Mesothelial cell of epicardium (in vitro differentiated cells): ENCODE results near the gene FOXO3B. TPM values are rescaled to one million over a fixed set of nuclear protein-coding genes. Genes with fewer than 3 reads are reported as not detected.
"Not testable (repeated sequence)": the region's sequence is repeated elsewhere in the genome, so short reads cannot be mapped to it uniquely, and the experiment has no call there.

ENCODE experiments used
- DNase-seq, 2 experiments: peaks; one replicate each; pipeline ENCODE4 v3.0.0; 2021; ENCODE audit warnings: low spot score in 2 of 2; ENCODE audit not compliant: unreplicated experiment in 2 of 2
- H3K27ac Mint-ChIP-seq: 2 replicates; pipeline ENCODE4 v1.8.0; 2021; ENCODE audit warnings: mixed read lengths
- H3K27me3 Mint-ChIP-seq: 2 replicates; pipeline ENCODE4 v1.8.0; 2021; ENCODE audit warnings: low read depth, mixed read lengths
- H3K36me3 Mint-ChIP-seq: 2 replicates; pipeline ENCODE4 v1.8.0; 2021; ENCODE audit warnings: mixed read lengths
- H3K4me1 Mint-ChIP-seq: 2 replicates; pipeline ENCODE4 v1.8.0; 2021; ENCODE audit warnings: mixed read lengths
- H3K4me3 Mint-ChIP-seq: 2 replicates; pipeline ENCODE4 v1.8.0; 2021; ENCODE audit warnings: mild to moderate bottlenecking, moderate library complexity, mixed read lengths
- H3K9me3 Mint-ChIP-seq: 2 replicates; pipeline ENCODE4 v1.8.0; 2021; ENCODE audit warnings: mixed read lengths
- total RNA-seq: library from RNA; stranded (reverse); gene quantifications from 3 replicates; pipeline ENCODE4 v1.2.1, GENCODE V29; 2021

Gene FOXO3B
- total RNA-seq, 1 donor from 2014 or later, result 20.4 TPM

- peak overlapping the region; percentile 77 for H3K4me3 Mint-ChIP-seq
- H3K36me3 Mint-ChIP-seq, result peaks cover 18% of the 10 kb centered on the region
- not testable (repeated sequence) for H3K27me3 Mint-ChIP-seq, H3K4me1 Mint-ChIP-seq, DNase-seq, H3K9me3 Mint-ChIP-seq
- peak overlapping the region; percentile 26 for H3K27ac Mint-ChIP-seq
These were observed 554 bp upstream of the FOXO3B start for GRCh38 chr17:18682668-18683067.

GRCh38 chr17:18677381-18677780 is 4.7 kb downstream of the FOXO3B start:
- Mint-ChIP-seq H3K9me3 (peaks cover 20% of the 10 kb centered on the region), H3K36me3 (peaks cover 45% of the 10 kb centered on the region)
- H3K4me3 Mint-ChIP-seq, DNase-seq, H3K27ac Mint-ChIP-seq, H3K4me1 Mint-ChIP-seq, H3K27me3 Mint-ChIP-seq: not testable (repeated sequence)

- not testable (repeated sequence) for H3K4me1 Mint-ChIP-seq, H3K4me3 Mint-ChIP-seq, DNase-seq, H3K27me3 Mint-ChIP-seq, H3K27ac Mint-ChIP-seq
- Mint-ChIP-seq H3K36me3 (peaks cover 48% of the 10 kb centered on the region), H3K9me3 (peaks cover 20% of the 10 kb centered on the region)
These were observed 5.2 kb downstream of the FOXO3B start for GRCh38 chr17:18676928-18677327.

GRCh38 chr17:18672395-18673227 is 9.5 kb downstream of the FOXO3B start:
- H3K4me3 Mint-ChIP-seq, H3K4me1 Mint-ChIP-seq, H3K27me3 Mint-ChIP-seq, H3K27ac Mint-ChIP-seq, DNase-seq: not testable (repeated sequence)
- H3K36me3 Mint-ChIP-seq, result peaks cover 61% of the 10 kb centered on the region
- peaks cover 35% of the 10 kb centered on the region for H3K9me3 Mint-ChIP-seq

GRCh38 chr17:18668625-18669024 is 13.5 kb downstream of the FOXO3B start:
- not testable (repeated sequence) for H3K27ac Mint-ChIP-seq, DNase-seq, H3K27me3 Mint-ChIP-seq, H3K4me1 Mint-ChIP-seq, H3K4me3 Mint-ChIP-seq
- peaks cover 47% of the 10 kb centered on the region for H3K36me3 Mint-ChIP-seq
- H3K9me3 Mint-ChIP-seq, result peaks cover 32% of the 10 kb centered on the region

- not testable (repeated sequence) for DNase-seq, H3K4me1 Mint-ChIP-seq, H3K27ac Mint-ChIP-seq, H3K27me3 Mint-ChIP-seq, H3K4me3 Mint-ChIP-seq
- Mint-ChIP-seq H3K9me3 (peaks cover 41% of the 10 kb centered on the region), H3K36me3 (peaks cover 45% of the 10 kb centered on the region)
These were observed 14.6 kb downstream of the FOXO3B start for GRCh38 chr17:18667535-18667934.

- H3K27me3 Mint-ChIP-seq, DNase-seq, H3K27ac Mint-ChIP-seq, H3K4me3 Mint-ChIP-seq, H3K4me1 Mint-ChIP-seq: not testable (repeated sequence)
- H3K9me3 Mint-ChIP-seq, result peaks cover 46% of the 10 kb centered on the region
- H3K36me3 Mint-ChIP-seq, result peaks cover 48% of the 10 kb centered on the region
These were observed 15.8 kb downstream of the FOXO3B start for GRCh38 chr17:18666326-18666725.

- not testable (repeated sequence) for H3K27me3 Mint-ChIP-seq, H3K4me1 Mint-ChIP-seq, H3K27ac Mint-ChIP-seq, H3K4me3 Mint-ChIP-seq, DNase-seq
- H3K36me3 Mint-ChIP-seq, result peaks cover 17% of the 10 kb centered on the region
- H3K9me3 Mint-ChIP-seq, result peaks cover 31% of the 10 kb centered on the region
These were observed 20.0 kb downstream of the FOXO3B start for GRCh38 chr17:18661924-18662624.

- H3K27me3 Mint-ChIP-seq, H3K27ac Mint-ChIP-seq, H3K9me3 Mint-ChIP-seq, H3K4me3 Mint-ChIP-seq, H3K4me1 Mint-ChIP-seq, H3K36me3 Mint-ChIP-seq, DNase-seq: not testable (repeated sequence)
These were observed 32.0 kb downstream of the FOXO3B start for GRCh38 chr17:18650094-18650493.

GRCh38 chr17:18644291-18644690 is 37.8 kb downstream of the FOXO3B start, which contains the start of gene TBC1D28:
TBC1D28 (minus strand) TSS chr17:18644391; CDS start chr17:18641352, 3,039 bp downstream.
- not testable (repeated sequence) for H3K27ac Mint-ChIP-seq, H3K4me3 Mint-ChIP-seq, H3K36me3 Mint-ChIP-seq, DNase-seq, H3K27me3 Mint-ChIP-seq, H3K4me1 Mint-ChIP-seq, H3K9me3 Mint-ChIP-seq

GRCh38 chr17:18643124-18643523 is 39.0 kb downstream of the FOXO3B start:
- not testable (repeated sequence) for H3K36me3 Mint-ChIP-seq, H3K4me1 Mint-ChIP-seq, H3K27me3 Mint-ChIP-seq, H3K9me3 Mint-ChIP-seq, DNase-seq, H3K4me3 Mint-ChIP-seq, H3K27ac Mint-ChIP-seq

- H3K4me1 Mint-ChIP-seq, H3K27ac Mint-ChIP-seq, DNase-seq, H3K4me3 Mint-ChIP-seq, H3K36me3 Mint-ChIP-seq, H3K9me3 Mint-ChIP-seq: not testable (repeated sequence)
- H3K27me3 Mint-ChIP-seq, result peaks cover 17% of the 10 kb centered on the region
These were observed 43.8 kb downstream of the FOXO3B start for GRCh38 chr17:18638357-18638756.

- not testable (repeated sequence) for H3K36me3 Mint-ChIP-seq, H3K9me3 Mint-ChIP-seq, H3K4me3 Mint-ChIP-seq, H3K4me1 Mint-ChIP-seq, H3K27ac Mint-ChIP-seq, DNase-seq
- peaks cover 17% of the 10 kb centered on the region for H3K27me3 Mint-ChIP-seq
These were observed 45.9 kb downstream of the FOXO3B start for GRCh38 chr17:18636237-18636636.

- peaks cover 17% of the 10 kb centered on the region for H3K27me3 Mint-ChIP-seq
- not testable (repeated sequence) for H3K27ac Mint-ChIP-seq, H3K36me3 Mint-ChIP-seq, H3K9me3 Mint-ChIP-seq, H3K4me3 Mint-ChIP-seq, H3K4me1 Mint-ChIP-seq, DNase-seq
These were observed 46.3 kb downstream of the FOXO3B start for GRCh38 chr17:18635773-18636172.
